CD4-positive, alpha-beta T cell treated with Interleukin-12 subunit alpha and Interleukin-12 subunit beta, for 1 hour (primary cell): ENCODE measurements around the gene AQP2.

Experiments
- DNase-seq: peaks from one replicate; pipeline ENCODE4 v3.0.0-alpha.2; 2020

The AQP2 gene

DNA sequence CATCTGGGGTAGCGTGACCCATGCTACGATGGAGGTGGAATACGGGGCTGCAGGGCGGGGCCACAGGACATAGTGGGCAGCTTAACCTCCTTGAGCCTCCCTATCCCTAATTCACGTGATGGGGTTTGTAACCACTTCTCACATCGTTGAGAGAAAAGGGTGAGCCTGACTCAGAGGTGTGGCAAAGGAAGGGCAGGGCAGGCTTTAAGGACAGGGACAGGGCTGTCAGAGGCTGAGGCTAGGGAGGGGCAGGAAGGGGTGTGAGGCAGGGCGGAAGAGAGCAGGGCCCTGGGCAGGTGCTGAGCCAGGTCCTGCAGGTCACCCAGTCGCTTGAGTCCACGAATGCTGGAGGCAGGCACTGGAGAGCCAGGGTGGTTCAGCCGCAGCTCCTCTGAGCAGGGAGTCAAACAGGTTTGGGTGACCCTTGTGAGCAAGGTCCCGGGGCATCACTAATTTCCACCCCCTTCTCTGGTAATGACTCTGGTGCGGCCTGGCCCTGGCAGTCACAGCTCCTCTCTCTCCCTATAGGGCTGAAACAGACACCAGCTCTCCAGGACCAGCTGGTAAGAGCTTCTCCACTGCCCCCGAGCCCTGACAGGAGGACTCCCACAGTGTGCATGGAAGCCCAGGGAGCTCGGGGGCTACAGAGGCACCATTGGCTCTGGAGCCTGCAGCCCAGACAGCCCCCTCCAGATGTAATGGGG lies 7.5 kb upstream of the AQP2 start:
- DNase-seq = no peak

DNA sequence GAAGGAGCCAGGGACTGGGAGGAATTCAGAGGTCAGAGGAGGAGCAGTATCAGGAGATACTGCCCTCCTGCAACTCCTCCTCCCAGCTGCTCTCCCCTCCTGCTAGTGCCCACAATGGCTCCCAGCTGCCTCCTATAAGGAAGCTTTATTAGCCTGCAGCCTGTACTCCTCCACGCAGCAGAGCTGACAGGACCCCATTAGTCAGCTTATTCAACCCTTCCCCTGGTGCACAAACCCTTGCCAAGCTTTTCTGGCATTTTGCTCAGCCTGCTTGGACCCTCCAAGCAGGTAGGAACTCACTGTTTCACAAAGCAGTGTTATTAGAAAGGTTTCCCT lies 6.9 kb upstream of the AQP2 start:
- no peak for DNase-seq

DNA sequence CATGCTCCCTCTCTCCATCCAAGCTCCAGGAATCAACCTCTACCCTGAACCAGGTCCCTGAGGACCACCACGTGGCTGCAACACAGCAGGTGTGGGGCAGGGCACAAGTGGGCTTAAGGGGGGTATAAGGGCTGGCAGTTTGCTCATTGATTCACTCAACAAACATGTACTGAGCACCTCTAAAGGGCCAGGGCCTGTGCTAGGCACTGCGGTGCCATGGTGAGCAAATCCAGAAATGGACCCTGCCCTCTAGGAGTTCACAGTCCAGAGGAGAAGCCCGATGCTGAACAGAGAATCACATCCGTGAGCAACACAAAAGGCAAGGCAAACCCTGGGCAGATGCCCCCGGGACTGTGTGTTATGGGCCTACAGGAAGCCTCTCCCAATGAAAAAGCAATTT lies 6.5 kb upstream of the AQP2 start:
- DNase-seq = no peak

GRCh38 chr12:49944718-49945117 lies 5.8 kb upstream of the AQP2 start:
- DNase-seq = no peak

DNA sequence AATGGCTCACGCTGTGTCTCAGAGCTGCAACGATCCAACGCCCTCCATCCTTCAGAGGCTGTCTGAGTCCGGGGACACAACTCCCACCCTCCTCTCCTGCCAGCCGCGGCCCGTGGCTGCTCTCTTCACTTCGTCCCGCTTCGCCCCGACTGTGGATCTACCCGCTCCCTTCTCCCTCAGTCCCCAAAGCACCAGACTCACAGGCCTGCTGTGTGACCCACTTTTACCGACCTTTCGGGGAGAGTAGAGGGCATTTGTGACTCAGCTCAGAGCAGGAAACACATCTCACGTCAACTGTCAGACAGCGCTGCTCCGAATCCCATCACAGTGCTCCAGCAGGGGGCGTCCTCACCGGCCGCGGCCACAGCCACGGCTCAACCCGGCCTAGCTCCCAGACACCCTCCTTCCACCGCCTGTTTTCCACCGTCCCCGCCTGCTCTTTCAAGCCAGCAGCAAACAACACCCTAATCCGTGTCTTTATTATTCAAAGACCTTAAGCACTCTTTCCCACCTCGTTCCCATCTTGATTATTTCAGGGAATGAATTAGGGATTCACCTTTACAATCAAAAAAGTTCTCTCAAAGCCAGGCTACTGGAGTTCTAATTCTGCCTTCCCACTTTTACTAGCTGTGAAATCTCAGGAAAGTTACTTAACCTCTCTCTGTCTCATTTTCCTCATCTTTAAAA lies 5.0 kb upstream of the AQP2 start:
- peak; percentile 82 for DNase-seq

- DNase-seq = peak; percentile 10
Measured at GRCh38 chr12:49946086-49946485, 4.5 kb upstream of the AQP2 start.

DNA sequence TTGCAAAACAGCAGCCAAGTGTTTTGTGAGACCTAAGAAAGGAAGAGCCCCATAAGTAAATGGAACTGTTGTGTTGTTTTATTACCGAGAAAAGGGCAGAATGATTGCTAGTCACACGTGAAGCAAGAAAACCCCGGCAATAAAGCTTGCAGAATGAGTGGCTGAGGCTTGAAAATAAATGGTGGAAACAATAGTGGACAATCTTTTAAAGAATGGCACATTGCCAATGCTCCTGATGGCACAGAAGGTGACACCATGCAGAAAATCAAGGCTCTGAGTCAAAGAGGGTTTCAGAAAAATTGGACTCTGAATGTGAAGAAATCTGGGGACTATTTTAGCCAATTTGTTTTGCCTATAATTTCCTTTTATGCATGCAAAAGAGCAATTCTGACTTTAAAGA lies 4.0 kb upstream of the AQP2 start:
- DNase-seq = no peak

DNA sequence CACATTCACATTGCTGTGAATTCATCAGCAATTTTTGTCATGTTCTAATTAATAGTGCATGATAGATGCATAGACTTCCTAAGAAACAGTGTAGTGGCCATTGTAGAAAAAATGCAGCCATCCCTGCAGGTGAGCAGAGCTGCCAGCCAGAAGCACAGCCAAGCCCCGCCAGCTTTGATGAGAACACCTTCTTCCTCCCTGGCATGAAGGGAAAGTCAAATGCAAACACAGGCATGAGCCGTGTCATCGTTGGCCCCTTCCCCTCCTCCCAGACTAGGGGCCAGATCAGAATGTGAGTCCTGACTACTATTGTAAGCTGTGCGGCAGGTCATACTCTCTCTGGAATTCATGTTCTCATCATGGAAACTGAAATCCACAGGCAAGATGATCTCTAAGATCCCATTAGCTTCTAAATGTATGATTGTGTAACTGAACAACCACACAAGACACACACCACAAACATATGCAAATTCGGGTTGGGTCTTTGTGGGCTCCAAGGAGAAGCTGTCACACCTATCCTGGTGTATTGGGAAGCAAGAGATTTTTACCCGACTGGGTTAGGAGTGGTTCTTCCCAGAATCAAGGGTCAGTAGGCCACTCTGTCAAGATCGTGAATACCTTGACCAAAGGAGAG lies 2.8 kb upstream of the AQP2 start:
- no peak for DNase-seq

- DNase-seq = no peak
Measured at GRCh38 chr12:49948866-49949845, 1.4 kb upstream of the AQP2 start.

- no peak for DNase-seq
Measured at GRCh38 chr12:49949866-49950265, 671 bp upstream of the AQP2 start.

DNA sequence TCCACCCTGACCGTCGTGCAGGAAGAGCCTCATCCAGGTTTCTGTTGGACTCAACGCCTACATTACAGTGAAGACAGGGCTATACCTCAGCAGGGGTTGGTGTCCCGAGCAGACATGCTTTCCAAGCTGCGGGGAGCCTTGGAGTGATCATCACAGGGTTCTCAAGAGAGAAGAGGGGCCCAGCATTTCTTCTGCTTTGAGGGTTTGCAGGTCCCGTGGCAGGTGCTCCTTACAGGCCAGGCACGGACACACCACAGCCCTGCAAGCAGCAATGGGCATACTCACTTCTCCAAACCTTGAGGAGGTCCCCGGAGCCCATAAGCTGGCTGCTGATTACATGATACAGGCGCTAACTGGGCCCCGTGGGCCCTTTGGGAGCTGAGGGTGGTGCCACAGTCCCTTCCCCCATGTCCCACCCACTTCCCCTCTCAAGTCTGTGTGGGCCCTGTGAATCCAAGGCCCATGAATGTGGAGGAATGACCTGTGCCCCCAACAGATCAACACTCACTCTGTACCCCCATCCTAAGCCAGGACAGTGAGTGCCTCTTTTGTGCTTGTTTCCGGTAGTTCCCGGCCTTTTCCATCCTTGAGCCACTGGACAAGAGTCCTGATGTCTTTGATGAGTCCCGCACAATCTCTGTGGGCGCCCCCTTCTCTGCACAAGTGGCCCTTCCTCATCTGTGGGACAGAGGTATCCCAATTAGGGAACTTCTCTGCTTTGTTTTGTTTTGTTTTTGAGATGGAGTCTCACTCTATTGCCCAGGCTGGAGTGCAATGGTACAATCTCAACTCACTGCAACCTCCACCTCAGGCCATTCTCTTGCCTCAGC lies 1.1 kb downstream of the AQP2 start:
- no peak for DNase-seq

GRCh38 chr12:49952391-49953055 lies 2.0 kb downstream of the AQP2 start:
- no peak for DNase-seq

DNA sequence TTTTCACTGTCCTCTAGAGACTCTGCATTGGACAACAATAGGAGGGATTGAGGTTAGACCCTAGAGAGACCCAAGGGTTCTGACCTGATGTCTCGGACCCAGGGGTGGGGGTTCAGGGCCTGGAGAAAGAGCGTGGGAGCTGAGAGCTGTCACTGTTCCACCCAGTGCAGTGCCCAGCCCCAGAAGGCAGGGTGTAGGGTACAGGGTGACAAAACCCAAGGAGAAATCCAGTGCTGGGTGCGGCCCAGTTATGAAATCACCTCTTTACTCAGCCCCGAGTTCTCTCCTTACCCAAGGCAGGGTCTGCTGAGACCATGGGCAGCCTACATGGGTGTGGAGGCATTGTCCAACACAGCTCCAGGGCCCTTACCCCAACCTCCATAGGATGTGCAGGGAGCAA lies 2.6 kb downstream of the AQP2 start:
- DNase-seq = no peak

DNA sequence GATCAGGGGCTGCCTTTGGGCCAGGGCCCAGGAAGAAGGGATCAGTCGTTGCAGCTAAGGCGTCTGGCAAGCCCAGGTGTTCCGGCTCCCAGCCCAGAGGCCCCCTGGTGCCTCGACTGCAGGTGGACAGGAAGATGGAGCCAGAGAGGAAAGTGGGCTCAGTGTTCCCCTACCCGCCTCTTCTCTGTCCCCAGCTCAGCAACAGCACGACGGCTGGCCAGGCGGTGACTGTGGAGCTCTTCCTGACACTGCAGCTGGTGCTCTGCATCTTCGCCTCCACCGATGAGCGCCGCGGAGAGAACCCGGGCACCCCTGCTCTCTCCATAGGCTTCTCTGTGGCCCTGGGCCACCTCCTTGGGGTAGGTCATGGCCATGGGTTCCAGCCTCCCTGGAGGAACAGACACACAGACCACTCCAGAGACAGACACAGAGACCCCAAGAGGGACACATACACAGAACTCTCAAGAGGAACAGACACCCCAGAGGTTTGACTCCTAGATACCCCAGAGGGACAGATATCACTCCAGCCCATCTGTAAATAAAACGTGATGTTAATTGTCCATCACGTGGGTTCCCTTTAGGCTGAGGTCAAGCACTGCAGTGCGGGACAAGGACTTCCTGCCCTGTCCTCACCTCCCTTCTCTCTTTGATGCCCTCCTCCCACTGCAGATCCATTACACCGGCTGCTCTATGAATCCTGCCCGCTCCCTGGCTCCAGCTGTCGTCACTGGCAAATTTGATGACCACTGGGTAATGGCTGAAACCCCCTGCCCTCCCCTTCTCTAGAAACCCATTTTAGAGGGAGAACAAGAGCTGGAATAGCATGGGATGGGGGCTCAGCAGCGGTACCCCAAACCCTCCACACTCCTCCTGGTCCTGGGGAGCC lies 3.7 kb downstream of the AQP2 start:
- no peak for DNase-seq

- DNase-seq = no peak
Measured at GRCh38 chr12:49954863-49955830, 4.6 kb downstream of the AQP2 start.

GRCh38 chr12:49955899-49956662 lies 5.5 kb downstream of the AQP2 start:
- no peak for DNase-seq

- DNase-seq = no peak
Measured at GRCh38 chr12:49956663-49957569, 6.4 kb downstream of the AQP2 start.

DNA sequence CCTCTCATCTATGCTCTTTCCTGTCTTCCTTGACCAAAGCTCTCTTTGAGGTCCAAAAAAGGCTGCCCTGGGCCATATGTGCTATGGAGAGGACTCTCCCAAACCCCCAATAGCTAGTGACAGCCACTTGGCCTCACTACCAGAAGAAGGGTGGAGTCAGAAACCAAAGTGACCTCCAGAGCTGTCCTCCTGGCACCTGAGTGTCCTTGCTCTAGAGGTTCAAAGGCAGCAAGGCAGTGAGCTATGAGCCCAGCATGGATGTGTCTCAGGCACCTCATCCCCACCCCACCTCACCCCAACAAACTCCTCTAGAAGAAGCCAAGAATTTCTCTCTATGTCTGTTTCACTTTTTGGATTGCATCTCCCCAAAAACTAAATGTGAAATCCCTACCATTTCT lies 7.0 kb downstream of the AQP2 start:
- DNase-seq = no peak
